Endothelial cell of coronary artery (primary cell): ENCODE measurements around the gene KCNK10. TPM values are rescaled to one million over a fixed set of nuclear protein-coding genes. Genes with fewer than 3 reads are reported as not detected.

Experiments
- total RNA-seq: library from RNA; depleted of rRNA; stranded (reverse); fragments of >200 nt; gene quantifications from 2 replicates; pipeline ENCODE4 v1.2.3, GENCODE V29; 2014

The KCNK10 gene
- not detected in 2 replicates for total RNA-seq

GRCh38 chr14:88323086-88323522, at the start of gene KCNK10:
Gene KCNK10 (minus strand): TSS chr14:88323269. CDS start chr14:88322798, 471 bp downstream.

Other genes with a start within 250 kb of the KCNK10 start
- gene SPATA7, start 62.4 kb upstream of the KCNK10 start, total RNA-seq, result 9.5 and 9.6 TPM in 2 replicates
- gene PTPN21, start 231.7 kb upstream of the KCNK10 start, total RNA-seq, result 5.8 and 10.5 TPM in 2 replicates
- 45.6 and 50.5 TPM in 2 replicates for gene ZC3H14, start 239.8 kb upstream of the KCNK10 start, total RNA-seq